Lower leg skin (tissue), 4 donors: ENCODE results near the gene RPRD1B. TPM values are rescaled to one million over a fixed set of nuclear protein-coding genes. Genes with fewer than 3 reads are reported as not detected.

Experiments used
- DNase-seq, 2 donors: peaks; one replicate each; pipeline ENCODE4 v3.0.0-alpha.2; 2019; ENCODE audit warnings: low spot score in 2 of 2
- H3K4me3 ChIP-seq: fragments of 200-600 bp; sonication (generic); 2 replicates; pipeline ENCODE4 v1.5.1; 2017; ENCODE audit warnings: mild to moderate bottlenecking, low read depth; ENCODE audit not compliant: poor library complexity, severe bottlenecking
- CTCF ChIP-seq, 3 donors: fragments of 450-650 bp; IDR thresholded peaks; one replicate each; pipeline ENCODE4 v1.5.1; 2016; ENCODE audit warnings: antibody characterized with exemption in 3 of 3, mild to moderate bottlenecking in 3 of 3, moderate library complexity in 2 of 3
- POLR2A ChIP-seq, 2 donors: fragments of 450-650 bp; IDR thresholded peaks; one replicate each; pipeline ENCODE4 v1.6.1; 2016 to 2017; ENCODE audit warnings: antibody characterized with exemption in 2 of 2, mild to moderate bottlenecking in 1 of 2, moderate library complexity in 1 of 2
- WGBS, 2 donors: methylation state at CpG; one replicate each; pipeline ENCODE4 v1.1.5; 2018; 5-methylcytosine and 5-hydroxymethylcytosine counted together
- intact Hi-C: fragments of 100-400 bp; cut with DNase I; formaldehyde crosslinking; loops from one replicate; pipeline ENCODE4 v1.15.0; 2023; ENCODE audit warnings: low total_unique reads
- total RNA-seq, 4 donors: library from RNA; depleted of rRNA; stranded (reverse); fragments of >200 nt; gene quantifications; one replicate each; pipeline ENCODE4 v1.1.0, GENCODE V29; 2016

Gene RPRD1B
- total RNA-seq, 4 donors from 2014 or later, result 16.3 to 37.5 (median 22.9) TPM

- WGBS, 2 donors, result 88 to 93% methylated on average over 14 to 15 of the region's 15 CpGs
- H3K4me3 ChIP-seq, result no peak overlapping the region
- TF ChIP-seq POLR2A (IDR thresholded peaks at IDR 0.05) (no peak), CTCF (IDR thresholded peaks at IDR 0.05) (no peak)
- intact Hi-C loops, result no loop called here
- DNase-seq, result peak in 1 of 2 donors; percentile 49
Observed at GRCh38 chr20:38129893-38130609, 96.5 kb downstream of the RPRD1B start.

GRCh38 chr20:38130687-38131587 is 97.4 kb downstream of the RPRD1B start:
- H3K4me3 ChIP-seq, result no peak overlapping the region
- WGBS, 2 donors, result 88 to 93% methylated on average over 19 of the region's 19 CpGs
- intact Hi-C loops, result no loop called here
- peak in 1 of 2 donors; percentile 65 for DNase-seq
- TF ChIP-seq CTCF (IDR thresholded peaks at IDR 0.05) (no peak), POLR2A (IDR thresholded peaks at IDR 0.05) (no peak)

GRCh38 chr20:38131588-38132121 is 98.1 kb downstream of the RPRD1B start:
- intact Hi-C loops, result no loop called here
- WGBS, 2 donors, result 48 to 56% methylated on average over 3 of the region's 3 CpGs
- no peak overlapping the region for H3K4me3 ChIP-seq
- no peak for DNase-seq
- TF ChIP-seq POLR2A (IDR thresholded peaks at IDR 0.05), result no peak
- TF ChIP-seq CTCF (IDR thresholded peaks at IDR 0.05), result no peak

- no peak overlapping the region for H3K4me3 ChIP-seq
- WGBS, 2 donors, result 84 to 93% methylated on average over 26 of the region's 26 CpGs
- intact Hi-C loops, result no loop called here
- no peak for TF ChIP-seq CTCF (IDR thresholded peaks at IDR 0.05)
- TF ChIP-seq POLR2A (IDR thresholded peaks at IDR 0.05), result no peak
- DNase-seq, result peak in 1 of 2 donors; percentile 61
Observed at GRCh38 chr20:38132156-38132909, 98.8 kb downstream of the RPRD1B start.

- H3K4me3 ChIP-seq, result no peak overlapping the region
- no peak for TF ChIP-seq CTCF (IDR thresholded peaks at IDR 0.05)
- no peak for TF ChIP-seq POLR2A (IDR thresholded peaks at IDR 0.05)
- DNase-seq, result peak in 1 of 2 donors; percentile 50
- intact Hi-C loops, result no loop called here
- WGBS, 2 donors, result 89 to 91% methylated on average over 11 of the region's 11 CpGs
Observed at GRCh38 chr20:38132910-38133501, 99.5 kb downstream of the RPRD1B start.
